Hematopoietic multipotent progenitor cell (in vitro differentiated cells): ENCODE data around the gene ASIC5. TPM values are rescaled to one million over a fixed set of nuclear protein-coding genes. Genes with fewer than 3 reads are reported as not detected.
"Not testable (repeated sequence)": the region's sequence is repeated elsewhere in the genome, so short reads cannot be mapped to it uniquely, and the experiment has no call there.

Experiments used
- DNase-seq, 3 donors: peaks; one replicate each; pipeline ENCODE4 v3.0.0-alpha.2; 2011 to 2015; ENCODE audit warnings: low read depth in 2 of 3, low spot score in 2 of 3
- total RNA-seq: library from RNA; depleted of rRNA; stranded (reverse); fragments of >200 nt; gene quantifications from one replicate; pipeline ENCODE4 v1.2.3, GENCODE V29; 2012

ASIC5 gene
- not detected for total RNA-seq

- DNase-seq, result no peak
These were observed at the start of gene ASIC5 for GRCh38 chr4:155866177-155866576. ASIC5 (minus strand) TSS chr4:155866277; CDS start chr4:155866226, 51 bp downstream.

GRCh38 chr4:155914782-155915181 is 48.7 kb upstream of the ASIC5 start:
- no peak for DNase-seq

GRCh38 chr4:155911905-155912304 is 45.8 kb upstream of the ASIC5 start:
- DNase-seq, result no peak

- no peak for DNase-seq
These were observed 43.6 kb upstream of the ASIC5 start for GRCh38 chr4:155909615-155910226.

GRCh38 chr4:155908187-155909139 is 42.4 kb upstream of the ASIC5 start:
- DNase-seq, result no peak

GRCh38 chr4:155907556-155907955 is 41.5 kb upstream of the ASIC5 start:
- DNase-seq, result no peak

GRCh38 chr4:155906554-155907247 is 40.6 kb upstream of the ASIC5 start:
- no peak for DNase-seq

- no peak for DNase-seq
These were observed 38.3 kb upstream of the ASIC5 start for GRCh38 chr4:155904331-155904730.

- DNase-seq, result no peak
These were observed 37.4 kb upstream of the ASIC5 start, which contains the start of gene TDO2 for GRCh38 chr4:155903453-155903852. TDO2 (plus strand) TSS chr4:155903696; CDS start chr4:155903759, 63 bp downstream.

GRCh38 chr4:155901013-155901412 is 34.9 kb upstream of the ASIC5 start:
- DNase-seq, result no peak

GRCh38 chr4:155900381-155900780 is 34.3 kb upstream of the ASIC5 start:
- no peak for DNase-seq

GRCh38 chr4:155899891-155900290 is 33.8 kb upstream of the ASIC5 start:
- DNase-seq, result no peak

GRCh38 chr4:155898371-155898770 is 32.3 kb upstream of the ASIC5 start:
- DNase-seq, result not testable (repeated sequence)

GRCh38 chr4:155891058-155891457 is 25.0 kb upstream of the ASIC5 start:
- DNase-seq, result no peak

GRCh38 chr4:155889946-155890345 is 23.9 kb upstream of the ASIC5 start:
- no peak for DNase-seq

- DNase-seq, result no peak
These were observed 23.1 kb upstream of the ASIC5 start for GRCh38 chr4:155889031-155889793.

GRCh38 chr4:155887847-155888570 is 21.9 kb upstream of the ASIC5 start:
- no peak for DNase-seq

- DNase-seq, result no peak
These were observed 21.0 kb upstream of the ASIC5 start for GRCh38 chr4:155887045-155887444.

GRCh38 chr4:155885666-155886065 is 19.6 kb upstream of the ASIC5 start:
- no peak for DNase-seq

GRCh38 chr4:155883895-155884294 is 17.8 kb upstream of the ASIC5 start:
- no peak for DNase-seq
